HT1080 (cell line): Measurements from ENCODE around the gene HOXD10. TPM values are rescaled to one million over a fixed set of nuclear protein-coding genes. Genes with fewer than 3 reads are reported as not detected.

ENCODE experiments used
- DNase-seq: peaks from one replicate; pipeline ENCODE4 v3.0.0-alpha.2; 2015; ENCODE audit warnings: low read depth
- total RNA-seq: library from RNA; depleted of rRNA; stranded (reverse); fragments of >200 nt; shearing (Covaris generic); gene quantifications from 2 replicates; pipeline ENCODE4 v1.2.3, GENCODE V29; 2014

Gene HOXD10
- total RNA-seq, 1 experiment from 2014 or later = 8.6 TPM

GRCh38 chr2:176148751-176149421 is 32.3 kb downstream of the HOXD10 start:
- no peak for DNase-seq

DNA sequence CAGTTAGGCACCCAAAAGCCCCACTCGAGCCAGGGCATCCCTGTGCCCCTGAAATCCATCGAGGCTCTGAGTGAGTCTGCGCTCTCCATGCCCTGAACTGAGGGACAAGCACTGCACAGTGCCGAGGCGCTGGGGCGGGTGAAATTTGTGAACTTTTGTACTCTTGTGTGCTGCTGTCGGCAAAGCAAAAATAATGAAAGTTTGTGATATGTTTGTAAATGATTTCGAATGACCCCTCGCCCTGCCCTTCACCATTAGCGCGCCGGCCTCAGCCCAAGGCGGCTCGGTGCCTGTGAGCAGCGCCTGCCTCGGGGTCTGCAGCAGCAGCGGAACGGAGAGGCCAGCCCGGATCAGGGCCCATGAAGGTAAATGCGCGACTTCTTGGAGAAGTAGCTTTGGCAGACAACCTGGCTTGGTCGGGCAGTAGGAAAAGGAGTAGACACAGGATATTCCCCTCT is 32.9 kb downstream of the HOXD10 start:
- no peak for DNase-seq

DNA sequence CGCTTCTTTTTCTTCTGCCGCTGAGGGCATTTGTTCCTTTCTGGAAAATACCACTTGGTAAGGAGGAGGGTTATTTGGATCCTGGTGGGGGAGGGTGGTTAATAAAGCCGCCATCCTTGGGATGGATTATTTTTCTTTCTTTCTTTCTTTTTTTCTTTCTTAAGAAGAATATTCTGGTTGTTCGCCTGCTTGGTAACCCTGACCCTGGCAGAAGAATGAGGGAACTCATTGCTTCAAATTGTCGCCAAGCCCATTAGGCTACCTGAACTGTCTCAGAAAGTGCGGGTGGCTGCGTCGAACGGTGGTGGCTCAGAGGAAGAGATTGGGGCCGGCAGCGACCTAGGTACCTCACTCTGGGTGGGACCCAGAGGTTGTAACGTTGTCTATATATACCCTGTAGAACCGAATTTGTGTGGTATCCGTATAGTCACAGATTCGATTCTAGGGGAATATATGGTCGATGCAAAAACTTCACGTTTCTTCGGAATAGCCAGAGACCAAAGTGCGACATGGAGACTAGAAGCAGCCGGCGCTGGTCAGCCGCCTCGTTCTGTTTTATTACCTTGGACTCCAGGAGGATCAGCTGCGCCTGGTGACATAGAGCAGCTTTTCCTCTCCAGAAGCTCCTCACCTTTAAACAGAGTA is 33.5 kb downstream of the HOXD10 start:
- no peak for DNase-seq

DNA sequence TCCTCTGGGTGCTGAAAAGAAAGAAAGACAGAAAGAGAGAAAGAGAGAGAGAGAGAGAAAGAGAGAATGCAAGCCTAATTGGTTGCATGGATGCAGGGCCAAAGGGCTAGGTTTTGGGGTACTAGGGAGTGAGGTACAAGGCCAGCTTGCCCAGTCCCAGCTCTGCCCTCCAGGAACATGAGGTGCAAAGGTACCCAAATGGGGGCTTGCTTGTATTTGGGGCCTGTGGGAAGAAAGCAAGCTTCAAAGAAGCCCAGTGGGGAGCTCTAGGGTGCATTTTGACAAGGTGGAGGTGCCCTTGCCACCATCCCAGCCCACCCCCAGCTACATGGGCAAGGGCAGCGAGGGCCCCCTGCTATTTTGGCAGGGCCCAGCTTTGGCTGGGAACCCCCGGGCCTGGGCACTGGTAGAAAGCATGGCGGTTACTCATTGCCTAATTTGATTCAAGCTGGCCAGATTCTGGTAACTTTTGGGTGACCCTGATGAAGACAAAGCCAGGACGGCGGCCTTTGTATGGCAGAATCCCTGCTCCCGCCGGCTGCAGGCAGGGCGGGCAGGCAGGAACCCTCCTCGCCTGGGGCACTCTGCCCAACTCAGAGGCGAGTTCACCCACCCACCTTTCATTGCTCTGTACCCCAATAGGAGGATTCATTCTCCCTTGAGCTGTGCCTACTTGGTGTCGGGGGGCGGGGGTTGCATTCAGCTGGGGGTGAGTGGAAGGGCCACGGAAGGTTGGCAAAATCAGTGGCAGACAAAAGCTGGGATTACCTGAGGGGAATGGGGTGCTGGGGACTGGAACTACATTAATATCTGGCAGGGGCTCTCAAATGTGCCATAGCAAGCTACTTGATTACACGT is 34.2 kb downstream of the HOXD10 start:
- no peak for DNase-seq

DNA sequence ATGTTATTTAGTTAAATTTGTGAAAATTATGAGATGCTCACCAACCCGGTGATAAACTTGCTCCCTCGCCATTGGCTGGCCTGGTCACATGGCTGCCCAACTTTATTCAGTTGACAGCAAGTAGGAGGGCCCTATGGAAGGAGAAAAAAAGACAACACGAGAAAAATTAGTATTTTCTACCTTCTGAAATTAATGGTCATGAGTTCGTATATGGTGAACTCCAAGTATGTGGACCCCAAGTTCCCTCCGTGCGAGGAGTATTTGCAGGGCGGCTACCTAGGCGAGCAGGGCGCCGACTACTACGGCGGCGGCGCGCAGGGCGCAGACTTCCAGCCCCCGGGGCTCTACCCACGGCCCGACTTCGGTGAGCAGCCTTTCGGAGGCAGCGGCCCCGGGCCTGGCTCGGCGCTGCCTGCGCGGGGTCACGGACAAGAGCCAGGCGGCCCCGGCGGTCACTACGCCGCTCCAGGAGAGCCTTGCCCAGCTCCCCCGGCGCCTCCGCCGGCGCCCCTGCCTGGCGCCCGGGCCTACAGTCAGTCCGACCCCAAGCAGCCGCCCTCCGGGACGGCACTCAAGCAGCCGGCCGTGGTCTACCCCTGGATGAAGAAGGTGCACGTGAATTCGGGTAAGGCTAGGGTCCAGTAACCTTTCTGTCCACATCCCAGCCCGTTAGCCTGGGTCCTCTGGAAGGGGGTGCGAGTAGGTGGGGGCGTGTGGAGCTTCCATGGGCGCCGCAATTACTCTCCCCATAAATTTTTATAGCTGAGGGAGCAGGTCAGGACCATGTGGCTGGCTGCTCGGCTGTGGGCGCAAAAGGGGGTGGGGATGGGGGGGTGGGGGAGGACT is 35.1 kb downstream of the HOXD10 start, which contains the start of gene HOXD4:
TSS of gene HOXD4 (plus strand) at position 109 of the 846 bp plus-strand sequence. CDS start at position 193, 84 bp downstream.
- DNase-seq = no peak

DNA sequence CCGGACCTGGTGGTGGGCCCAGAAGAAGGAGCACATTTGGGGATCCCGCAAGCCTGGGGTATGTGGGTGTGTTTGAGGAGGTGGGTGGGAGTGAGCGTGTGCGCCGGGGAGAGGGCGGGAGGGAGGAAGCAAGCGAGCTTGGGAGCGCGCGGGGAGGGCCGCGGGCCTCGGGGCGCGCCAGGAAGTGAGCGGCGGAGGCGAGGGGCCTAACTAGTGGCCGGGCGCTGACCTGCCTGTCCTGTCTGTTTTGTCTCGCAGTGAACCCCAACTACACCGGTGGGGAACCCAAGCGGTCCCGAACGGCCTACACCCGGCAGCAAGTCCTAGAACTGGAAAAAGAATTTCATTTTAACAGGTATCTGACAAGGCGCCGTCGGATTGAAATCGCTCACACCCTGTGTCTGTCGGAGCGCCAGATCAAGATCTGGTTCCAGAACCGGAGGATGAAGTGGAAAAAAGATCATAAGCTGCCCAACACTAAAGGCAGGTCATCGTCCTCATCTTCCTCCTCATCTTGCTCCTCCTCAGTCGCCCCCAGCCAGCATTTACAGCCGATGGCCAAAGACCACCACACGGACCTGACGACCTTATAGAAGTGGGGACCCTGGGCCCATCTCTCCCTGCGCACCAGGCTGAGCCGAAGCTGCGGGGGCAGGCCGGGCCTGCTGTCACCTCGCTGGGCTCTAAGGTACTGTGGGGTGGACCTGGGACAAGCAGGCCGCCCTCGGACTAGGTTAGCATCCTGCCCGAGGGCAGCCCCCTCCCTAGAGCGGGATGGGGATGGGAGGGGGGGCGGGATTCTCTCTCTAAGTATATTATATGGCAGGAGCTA is 36.0 kb downstream of the HOXD10 start:
- DNase-seq = no peak

- no peak for DNase-seq
These were observed 38.1 kb downstream of the HOXD10 start for GRCh38 chr2:176154576-176155252.

- no peak for DNase-seq
These were observed 38.9 kb downstream of the HOXD10 start for GRCh38 chr2:176155356-176156044.

GRCh38 chr2:176156301-176156806 is 39.8 kb downstream of the HOXD10 start:
- no peak for DNase-seq

DNA sequence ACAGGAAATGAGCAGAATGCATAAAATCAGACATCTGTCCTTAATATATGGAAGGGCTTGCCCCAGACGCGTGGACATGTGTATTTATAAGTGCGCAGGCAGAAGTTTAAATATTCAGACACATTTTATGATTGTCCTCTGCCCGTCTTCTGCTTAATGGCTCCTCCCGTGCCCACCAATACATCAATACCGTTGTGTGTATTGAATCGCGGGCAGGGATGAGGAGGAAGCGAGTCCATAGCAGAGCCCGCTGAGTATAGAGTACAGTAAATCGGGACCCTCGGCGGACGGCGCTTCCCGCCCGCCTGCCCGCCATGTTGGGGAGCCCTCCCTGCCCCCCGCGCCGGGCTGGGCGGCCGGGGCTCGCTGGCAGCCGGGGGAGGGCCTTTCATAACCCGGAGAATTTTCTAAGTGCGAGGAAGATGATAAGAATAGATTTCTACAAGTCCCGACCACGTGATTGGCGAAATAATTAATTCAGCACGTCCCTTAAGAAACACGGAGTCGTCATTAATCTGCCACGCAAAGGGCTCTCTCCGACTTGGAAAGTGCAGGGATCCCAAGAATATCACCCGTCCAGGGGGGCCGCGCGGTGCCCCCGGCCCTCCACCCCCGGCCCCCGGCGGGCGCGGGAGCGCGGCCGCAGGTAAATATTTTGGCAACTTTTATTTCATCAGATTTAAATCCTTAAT is 40.4 kb downstream of the HOXD10 start, which contains the start of gene HOXD3:
TSS of gene HOXD3 (plus strand) at position 501 of the 692 bp plus-strand sequence. CDS start 11,808 bp downstream, outside the sequence.
- no peak for DNase-seq

GRCh38 chr2:176157499-176158185 is 41.1 kb downstream of the HOXD10 start:
- no peak for DNase-seq

GRCh38 chr2:176158186-176158591 is 41.6 kb downstream of the HOXD10 start:
- no peak for DNase-seq

- DNase-seq = no peak
These were observed 42.5 kb downstream of the HOXD10 start for GRCh38 chr2:176158855-176159662.

- DNase-seq = no peak
These were observed 43.2 kb downstream of the HOXD10 start for GRCh38 chr2:176159663-176160250.

DNA sequence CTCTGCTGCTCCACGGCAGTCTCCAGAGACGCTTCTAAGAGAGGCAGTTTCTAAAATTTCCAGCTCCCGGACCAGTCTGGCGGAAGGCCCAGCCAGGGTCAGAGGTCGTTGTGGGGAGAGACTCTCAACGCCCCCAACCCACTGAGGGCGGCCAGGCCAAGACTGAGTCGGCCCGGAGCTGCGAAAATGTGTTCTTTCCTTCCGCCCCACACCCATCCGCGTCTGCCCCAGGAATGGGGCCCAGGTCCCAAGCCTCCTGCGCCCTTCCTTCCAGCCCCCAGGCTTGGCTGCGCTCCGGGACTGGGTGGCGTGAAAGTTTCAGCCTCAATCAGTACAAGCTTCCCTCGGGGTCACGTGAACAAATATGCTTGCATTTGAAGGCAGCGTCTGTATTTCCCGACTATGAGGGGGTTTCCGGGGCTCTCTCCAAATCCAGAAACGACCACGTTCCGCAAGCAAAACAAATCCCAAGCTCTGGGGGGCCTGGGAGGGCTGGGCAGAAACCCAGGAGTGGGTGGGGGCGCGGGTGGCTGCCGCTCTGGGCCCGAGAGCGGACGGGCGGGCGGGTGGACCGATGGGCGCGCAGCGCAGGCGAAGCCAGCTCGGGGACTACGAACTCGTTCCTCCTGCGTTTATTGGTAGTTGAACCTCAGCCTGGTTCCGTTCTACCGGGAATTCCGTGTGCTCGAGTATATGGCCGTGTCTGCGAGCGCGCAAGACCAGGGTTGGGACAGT is 43.8 kb downstream of the HOXD10 start:
- DNase-seq = no peak
